CD4-positive, alpha-beta memory T cell (primary cell): Measurements from ENCODE around the gene RPL22L1. TPM values are rescaled to one million over a fixed set of nuclear protein-coding genes. Genes with fewer than 3 reads are reported as not detected.
"Not testable (repeated sequence)": the region's sequence is repeated elsewhere in the genome, so short reads cannot be mapped to it uniquely, and the experiment has no call there.

Experiments used
- CTCF ChIA-PET: fragments of 350-600 bp; sonication (Branson Sonifier 250); formaldehyde crosslinking; loops from one replicate; lab custom pipeline; 2021; ENCODE audit warnings: inconsistent platforms; ENCODE audit not compliant: partially characterized antibody; lab: Charles Lee
- POLR2A ChIA-PET: fragments of 350-600 bp; sonication (Branson Sonifier 250); formaldehyde crosslinking; loops from one replicate; lab custom pipeline; 2021; ENCODE audit not compliant: partially characterized antibody; lab: Charles Lee
- DNase-seq, 5 donors: peaks; one replicate each; pipeline versions ENCODE4 v3.0.0 to v3.0.0-alpha.2; 2020 to 2022; ENCODE audit warnings: mixed read lengths in 1 of 5
- H3K27ac ChIP-seq: one replicate; pipeline ENCODE4 v1.7.0; 2013; ENCODE audit warnings: low read depth, low read length
- H3K27me3 ChIP-seq: 2 replicates; pipeline ENCODE4 v1.7.0; 2013; ENCODE audit warnings: mild to moderate bottlenecking, low read length, moderate library complexity; ENCODE audit not compliant: insufficient read depth
- H3K36me3 ChIP-seq: 2 replicates; pipeline ENCODE4 v1.7.0; 2013; ENCODE audit warnings: mild to moderate bottlenecking, low read length, moderate library complexity; ENCODE audit not compliant: insufficient read depth
- H3K4me1 ChIP-seq: 2 replicates; pipeline ENCODE4 v1.7.0; 2013; ENCODE audit warnings: mild to moderate bottlenecking, low read length, moderate library complexity; ENCODE audit not compliant: insufficient read depth
- H3K4me3 ChIP-seq, 2 donors: one replicate each; pipeline ENCODE4 v1.7.0; 2013; ENCODE audit warnings: low read length in 2 of 2, mild to moderate bottlenecking in 1 of 2
- H3K9me3 ChIP-seq, 2 donors: one replicate each; pipeline ENCODE4 v1.7.0; 2013; ENCODE audit warnings: low read length in 2 of 2, control low read depth in 1 of 2; ENCODE audit not compliant: control insufficient read depth in 1 of 2
- H3K27ac Mint-ChIP-seq, 7 donors: one replicate each; pipeline ENCODE4 v1.8.0; 2020 to 2021; ENCODE audit warnings: mixed read lengths in 7 of 7, mild to moderate bottlenecking in 6 of 7, inconsistent platforms in 3 of 7, moderate library complexity in 3 of 7
- H3K27me3 Mint-ChIP-seq, 2 donors: one replicate each; pipeline ENCODE4 v1.8.0; 2020 to 2021; ENCODE audit warnings: mixed read lengths in 2 of 2
- H3K36me3 Mint-ChIP-seq, 2 donors: one replicate each; pipeline ENCODE4 v1.8.0; 2020 to 2021; ENCODE audit warnings: mixed read lengths in 2 of 2, inconsistent platforms in 1 of 2, mild to moderate bottlenecking in 1 of 2
- H3K4me1 Mint-ChIP-seq, 4 donors: one replicate each; pipeline ENCODE4 v1.8.0; 2020 to 2021; ENCODE audit warnings: mixed read lengths in 4 of 4, mild to moderate bottlenecking in 1 of 4
- H3K4me3 Mint-ChIP-seq, 8 donors: one replicate each; pipeline ENCODE4 v1.8.0; 2020 to 2021; ENCODE audit warnings: mixed read lengths in 8 of 8, mild to moderate bottlenecking in 7 of 8, moderate library complexity in 6 of 8, inconsistent platforms in 3 of 8
- H3K9me3 Mint-ChIP-seq, 8 donors: one replicate each; pipeline ENCODE4 v1.8.0; 2020 to 2021; ENCODE audit warnings: mixed read lengths in 8 of 8, mild to moderate bottlenecking in 5 of 8, inconsistent platforms in 3 of 8, moderate library complexity in 1 of 8
- intact Hi-C: fragments of 100-400 bp; cut with micrococcal nuclease; formaldehyde crosslinking; loops from one replicate; pipeline ENCODE4 v1.15.1; 2023
- polyA plus RNA-seq, 2 donors: library from polyadenylated mRNA; unstranded; fragments of 300-500 nt; fragmentation: Illumina TruSeq; gene quantifications; one replicate each; pipeline ENCODE4 v1.2.3, GENCODE V29; 2021
- total RNA-seq, 2 experiments: library from RNA; stranded (reverse); gene quantifications; one replicate each; pipeline ENCODE4 v1.2.3, GENCODE V29; 2021

RPL22L1 gene
- total and polyA plus RNA-seq, 4 experiments from 2014 or later = 27.2 to 43.1 (median 32.1) TPM

GRCh38 chr3:170897978-170898377 is 28.0 kb upstream of the RPL22L1 start:
- DNase-seq = no peak
- Histone ChIP-seq H3K4me1 (no peaks in the 10 kb centered on the region), H3K27me3 (no peaks in the 10 kb centered on the region), H3K4me3 (no peak overlapping the region), H3K27ac (no peak overlapping the region), H3K36me3 (no peaks in the 10 kb centered on the region), H3K9me3 (no peaks in the 10 kb centered on the region)
- Mint-ChIP-seq H3K4me1 (peaks cover 0 to 2% (median under 1%) of the 10 kb centered on the region in 4 donors), H3K4me3 (no peak overlapping the region), H3K36me3 (peaks cover 24 to 57% of the 10 kb centered on the region in 2 donors), H3K27ac (no peak overlapping the region), H3K9me3 (peaks cover 0 to 7% (median 0%) of the 10 kb centered on the region in 8 donors), H3K27me3 (no peaks in the 10 kb centered on the region)
- intact Hi-C loops = no loop called here
- CTCF ChIA-PET = no interaction called here
- POLR2A ChIA-PET = no interaction called here

DNA sequence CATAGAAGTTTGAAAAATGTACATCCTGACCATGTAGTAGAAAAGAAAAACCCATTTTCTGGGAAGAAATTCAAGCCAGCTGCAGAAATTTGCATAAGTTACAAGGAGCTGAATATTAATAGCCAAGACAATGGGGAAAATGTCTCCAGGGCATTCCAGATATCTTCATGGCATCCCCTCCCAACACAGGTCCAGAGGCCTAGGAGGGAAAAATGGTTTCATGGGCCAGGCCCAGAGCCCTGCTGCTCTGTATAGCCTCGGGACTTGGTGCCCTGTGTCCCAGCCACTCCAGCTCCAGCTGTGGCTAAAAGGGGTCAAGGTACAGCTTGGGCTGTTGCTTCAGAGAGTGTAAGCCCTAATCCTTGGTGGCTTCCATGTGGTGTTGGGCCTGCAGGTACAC is 27.2 kb upstream of the RPL22L1 start:
- POLR2A ChIA-PET, CTCF ChIA-PET, H3K36me3 ChIP-seq, H3K9me3 Mint-ChIP-seq, H3K4me1 ChIP-seq, intact Hi-C loops, H3K4me1 Mint-ChIP-seq, H3K27me3 Mint-ChIP-seq, H3K4me3 Mint-ChIP-seq, H3K27ac ChIP-seq, H3K27me3 ChIP-seq, H3K4me3 ChIP-seq, H3K27ac Mint-ChIP-seq, H3K9me3 ChIP-seq, DNase-seq: not testable (repeated sequence)
- peaks cover 25 to 57% of the 10 kb centered on the region in 2 donors for H3K36me3 Mint-ChIP-seq

- POLR2A ChIA-PET = no interaction called here
- Mint-ChIP-seq H3K36me3 (peaks cover 25 to 53% of the 10 kb centered on the region in 2 donors), H3K4me3 (no peak overlapping the region), H3K27me3 (no peaks in the 10 kb centered on the region), H3K27ac (no peak overlapping the region), H3K4me1 (peaks cover 0 to 2% (median under 1%) of the 10 kb centered on the region in 4 donors), H3K9me3 (peaks cover 0 to 7% (median 0%) of the 10 kb centered on the region in 8 donors)
- DNase-seq = no peak
- CTCF ChIA-PET = no interaction called here
- Histone ChIP-seq H3K27me3 (no peaks in the 10 kb centered on the region), H3K36me3 (no peaks in the 10 kb centered on the region), H3K4me1 (no peaks in the 10 kb centered on the region), H3K27ac (no peak overlapping the region), H3K9me3 (no peaks in the 10 kb centered on the region), H3K4me3 (no peak overlapping the region)
- intact Hi-C loops = no loop called here
These were observed 26.8 kb upstream of the RPL22L1 start for GRCh38 chr3:170896781-170897180.

GRCh38 chr3:170896333-170896732 is 26.3 kb upstream of the RPL22L1 start:
- DNase-seq, H3K27me3 Mint-ChIP-seq: not testable (repeated sequence)
- POLR2A ChIA-PET = interaction anchor here (1.0 kb wide), 2 partner anchors 12 to 26 kb away, joined by 3 to 5 read pairs; partner anchors contain the start of genes EIF5A2 and RPL22L1

GRCh38 chr3:170893895-170894294 is 23.9 kb upstream of the RPL22L1 start:
- H3K27ac ChIP-seq = no peak overlapping the region
- Mint-ChIP-seq H3K27me3 (no peaks in the 10 kb centered on the region), H3K9me3 (peaks cover 0 to 7% (median 0%) of the 10 kb centered on the region in 8 donors), H3K4me1 (no peaks in the 10 kb centered on the region), H3K4me3 (no peak overlapping the region), H3K27ac (no peak overlapping the region), H3K36me3 (peaks cover 20 to 42% of the 10 kb centered on the region in 2 donors)
- no peaks in the 10 kb centered on the region for H3K36me3 ChIP-seq
- intact Hi-C loops = no loop called here
- no peak overlapping the region for H3K4me3 ChIP-seq
- no peak for DNase-seq
- no peaks in the 10 kb centered on the region for H3K27me3 ChIP-seq
- no peaks in the 10 kb centered on the region for H3K9me3 ChIP-seq
- POLR2A ChIA-PET = no interaction called here
- CTCF ChIA-PET = interaction anchor here (1.4 kb wide), 1 partner anchor 14 kb away, joined by 3 read pairs; the partner anchor contains the start of gene EIF5A2
- no peaks in the 10 kb centered on the region for H3K4me1 ChIP-seq

More at GRCh38 chr3:170896333-170896732, 26.3 kb upstream of the RPL22L1 start:
- H3K4me3 Mint-ChIP-seq, H3K9me3 Mint-ChIP-seq, H3K4me3 ChIP-seq, H3K4me1 ChIP-seq, H3K36me3 ChIP-seq, H3K27ac ChIP-seq, H3K9me3 ChIP-seq, H3K27me3 ChIP-seq, H3K4me1 Mint-ChIP-seq, H3K27ac Mint-ChIP-seq, CTCF ChIA-PET, intact Hi-C loops: not testable (repeated sequence)
- peaks cover 26 to 54% of the 10 kb centered on the region in 2 donors for H3K36me3 Mint-ChIP-seq

DNA sequence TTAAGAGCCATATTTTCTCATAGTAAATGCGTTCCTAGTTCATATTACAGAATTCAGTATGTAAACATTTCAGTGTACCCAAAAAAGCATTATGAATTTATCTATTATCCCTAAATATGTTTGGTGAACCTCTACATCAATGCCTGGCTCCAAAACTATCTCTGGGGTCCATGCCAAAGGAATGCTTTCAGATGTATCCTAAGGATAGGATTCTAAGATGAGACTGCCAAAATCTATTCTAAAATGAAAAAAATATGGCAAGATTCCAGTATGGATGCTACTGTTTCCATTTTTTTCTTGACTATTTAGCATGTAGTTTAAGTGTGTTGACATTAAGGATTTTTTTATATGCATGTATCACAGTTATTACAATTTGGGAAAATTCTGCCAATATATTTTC is 19.6 kb upstream of the RPL22L1 start:
- intact Hi-C loops = no loop called here
- no peaks in the 10 kb centered on the region for H3K4me1 ChIP-seq
- ChIA-PET CTCF (no interaction called here), POLR2A (no interaction called here)
- no peak overlapping the region for H3K4me3 ChIP-seq
- DNase-seq = no peak
- Mint-ChIP-seq H3K4me1 (no peaks in the 10 kb centered on the region), H3K36me3 (peaks cover 12 to 16% of the 10 kb centered on the region in 2 donors), H3K27ac (no peak overlapping the region), H3K9me3 (peaks cover 0 to 1% (median 0%) of the 10 kb centered on the region in 8 donors), H3K4me3 (no peak overlapping the region), H3K27me3 (peaks cover 2 to 3% of the 10 kb centered on the region in 2 donors)
- H3K36me3 ChIP-seq = no peaks in the 10 kb centered on the region
- H3K27ac ChIP-seq = no peak overlapping the region
- H3K9me3 ChIP-seq = no peaks in the 10 kb centered on the region
- H3K27me3 ChIP-seq = no peaks in the 10 kb centered on the region

DNA sequence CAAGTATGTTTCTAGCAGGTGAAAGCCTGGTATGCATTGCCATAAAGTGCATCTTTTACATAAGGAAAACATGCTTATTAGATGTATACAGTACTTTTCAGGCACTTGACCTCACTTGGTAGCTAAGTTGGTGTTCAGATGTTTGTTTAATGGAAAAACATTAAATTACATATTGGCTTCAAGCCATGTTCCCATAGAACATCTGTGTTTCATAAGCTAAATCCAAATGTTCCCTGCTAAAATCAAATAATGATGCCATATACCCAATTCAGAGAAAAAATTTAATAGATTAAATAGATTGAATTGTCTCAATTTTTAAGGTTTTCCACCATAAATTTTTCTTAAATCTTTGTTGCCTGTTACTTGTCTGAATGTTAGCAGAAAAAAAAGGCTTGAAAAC is 19.1 kb upstream of the RPL22L1 start:
- H3K27ac Mint-ChIP-seq = no peak overlapping the region
- Histone ChIP-seq H3K36me3 (no peaks in the 10 kb centered on the region), H3K27ac (no peak overlapping the region), H3K9me3 (no peaks in the 10 kb centered on the region), H3K27me3 (no peaks in the 10 kb centered on the region), H3K4me1 (no peaks in the 10 kb centered on the region), H3K4me3 (no peak overlapping the region)
- H3K27me3 Mint-ChIP-seq = peaks cover 3 to 5% of the 10 kb centered on the region in 2 donors
- DNase-seq = no peak
- intact Hi-C loops = no loop called here
- no peak overlapping the region for H3K4me3 Mint-ChIP-seq
- H3K36me3 Mint-ChIP-seq = peaks cover 12 to 16% of the 10 kb centered on the region in 2 donors
- H3K4me1 Mint-ChIP-seq = no peaks in the 10 kb centered on the region
- peaks cover 0 to 5% (median 0%) of the 10 kb centered on the region in 8 donors for H3K9me3 Mint-ChIP-seq
- ChIA-PET POLR2A (no interaction called here), CTCF (no interaction called here)
